ENCODE measurements around the gene PEX14.

PEX14 gene

GRCh38 chr1:10635992-10636391, 161.2 kb downstream of the PEX14 start:
- no peak for DNase-seq (ENCODE audit: low spot score)
- TF ChIP-seq CTCF (IDR thresholded peaks at IDR 0.05; ENCODE audit: extremely low read depth, insufficient read depth, missing control alignments) = no peak
- in situ Hi-C loops (cut with MboI; ENCODE audit: low pct_unique_long_range_greater_than_20kb, low sequenced_read_pairs, unreplicated experiment) = no loop called here

GRCh38 chr1:10637400-10637799, 162.7 kb downstream of the PEX14 start:
- TF ChIP-seq CTCF (IDR thresholded peaks at IDR 0.05; ENCODE audit: extremely low read depth, insufficient read depth, missing control alignments) = no peak
- in situ Hi-C loops (cut with MboI; ENCODE audit: low pct_unique_long_range_greater_than_20kb, low sequenced_read_pairs, unreplicated experiment) = no loop called here
- DNase-seq (ENCODE audit: low spot score) = no peak

- in situ Hi-C loops (cut with MboI; ENCODE audit: low pct_unique_long_range_greater_than_20kb, low sequenced_read_pairs, unreplicated experiment) = no loop called here
- no peak for DNase-seq (ENCODE audit: low spot score)
- TF ChIP-seq CTCF (IDR thresholded peaks at IDR 0.05; ENCODE audit: extremely low read depth, insufficient read depth, missing control alignments) = no peak
These were observed 163.2 kb downstream of the PEX14 start for GRCh38 chr1:10637834-10638558.

- no peak for TF ChIP-seq CTCF (IDR thresholded peaks at IDR 0.05; ENCODE audit: extremely low read depth, insufficient read depth, missing control alignments)
- in situ Hi-C loops (cut with MboI; ENCODE audit: low pct_unique_long_range_greater_than_20kb, low sequenced_read_pairs, unreplicated experiment) = no loop called here
These were observed 163.8 kb downstream of the PEX14 start for GRCh38 chr1:10638559-10639005.

GRCh38 chr1:10639011-10639774, 164.4 kb downstream of the PEX14 start:
- no peak for TF ChIP-seq CTCF (IDR thresholded peaks at IDR 0.05; ENCODE audit: extremely low read depth, insufficient read depth, missing control alignments)
- in situ Hi-C loops (cut with MboI; ENCODE audit: low pct_unique_long_range_greater_than_20kb, low sequenced_read_pairs, unreplicated experiment) = no loop called here
- DNase-seq (ENCODE audit: low spot score) = no peak

More at GRCh38 chr1:10638559-10639005, 163.8 kb downstream of the PEX14 start:
- DNase-seq (ENCODE audit: low spot score) = no peak

- TF ChIP-seq CTCF (IDR thresholded peaks at IDR 0.05; ENCODE audit: extremely low read depth, insufficient read depth, missing control alignments) = no peak
- no peak for DNase-seq (ENCODE audit: low spot score)
- in situ Hi-C loops (cut with MboI; ENCODE audit: low pct_unique_long_range_greater_than_20kb, low sequenced_read_pairs, unreplicated experiment) = no loop called here
These were observed 165.2 kb downstream of the PEX14 start for GRCh38 chr1:10639775-10640578.

Measured in GM13977 (cell line).